SH-SY5Y (cell line): Measurements from ENCODE around the gene RPE65.

Experiments used
- GATA2 ChIP-seq: IDR thresholded peaks from 2 replicates; pipeline ENCODE4 v1.6.1; 2011; ENCODE audit warnings: mild to moderate bottlenecking, low read depth, low read length
- GATA3 ChIP-seq: IDR thresholded peaks from 2 replicates; pipeline ENCODE4 v1.6.1; 2011; ENCODE audit warnings: low read depth, mild to moderate bottlenecking, low read length, moderate library complexity

- TF ChIP-seq GATA2, result no peak
- no peak for TF ChIP-seq GATA3
Observed at GRCh38 chr1:68421350-68421749, 28.4 kb downstream of the RPE65 start.
